Activated CD8-positive, alpha-beta T cell treated with anti-CD3 and anti-CD28 coated beads for 36 hours (primary cell): Measurements from ENCODE around the gene HTR2C. TPM values are rescaled to one million over a fixed set of nuclear protein-coding genes. Genes with fewer than 3 reads are reported as not detected.

Experiments
- ATAC-seq: fragments of 200-7000 bp; cut with Tn5 transposase; one replicate; pipeline ENCODE4 v1.10.0; 2021; ENCODE audit warnings: mild to moderate bottlenecking, moderate library complexity
- CTCF ChIA-PET: fragments of 350-600 bp; sonication (Branson Sonifier 250); formaldehyde crosslinking; loops from one replicate; lab custom pipeline; 2021; ENCODE audit warnings: antibody characterized with exemption; lab: Charles Lee
- POLR2A ChIA-PET: fragments of 350-600 bp; sonication (Branson Sonifier 250); formaldehyde crosslinking; loops from one replicate; lab custom pipeline; 2021; ENCODE audit warnings: antibody characterized with exemption; lab: Charles Lee
- DNase-seq: peaks from one replicate; pipeline ENCODE4 v3.0.0-alpha.2; 2020
- H3K27ac Mint-ChIP-seq: one replicate; pipeline ENCODE4 v1.8.0; 2021; ENCODE audit warnings: mild to moderate bottlenecking, mixed read lengths
- H3K27me3 Mint-ChIP-seq: one replicate; pipeline ENCODE4 v1.8.0; 2021; ENCODE audit warnings: mixed read lengths
- H3K36me3 Mint-ChIP-seq: one replicate; pipeline ENCODE4 v1.8.0; 2021; ENCODE audit warnings: low read depth, mixed read lengths
- H3K4me1 Mint-ChIP-seq: one replicate; pipeline ENCODE4 v1.8.0; 2021; ENCODE audit warnings: low read depth, mixed read lengths
- H3K4me3 Mint-ChIP-seq: one replicate; pipeline ENCODE4 v1.8.0; 2021; ENCODE audit warnings: mild to moderate bottlenecking, moderate library complexity, mixed read lengths
- H3K9me3 Mint-ChIP-seq: one replicate; pipeline ENCODE4 v1.8.0; 2021; ENCODE audit warnings: mixed read lengths
- CTCF ChIP-seq: fragments of 200-600 bp; IDR thresholded peaks from one replicate; pipeline ENCODE4 v1.8.0; 2022; ENCODE audit warnings: antibody characterized with exemption, mild to moderate bottlenecking
- intact Hi-C: fragments of 100-400 bp; cut with micrococcal nuclease; formaldehyde crosslinking; loops from one replicate; pipeline ENCODE4 v1.10.0; 2022
- total RNA-seq, 2 experiments: library from RNA; stranded (reverse); gene quantifications; one replicate each; pipeline ENCODE4 v1.2.3, GENCODE V29; 2021

Gene HTR2C
- total RNA-seq, 2 experiments from 2014 or later: not detected

DNA sequence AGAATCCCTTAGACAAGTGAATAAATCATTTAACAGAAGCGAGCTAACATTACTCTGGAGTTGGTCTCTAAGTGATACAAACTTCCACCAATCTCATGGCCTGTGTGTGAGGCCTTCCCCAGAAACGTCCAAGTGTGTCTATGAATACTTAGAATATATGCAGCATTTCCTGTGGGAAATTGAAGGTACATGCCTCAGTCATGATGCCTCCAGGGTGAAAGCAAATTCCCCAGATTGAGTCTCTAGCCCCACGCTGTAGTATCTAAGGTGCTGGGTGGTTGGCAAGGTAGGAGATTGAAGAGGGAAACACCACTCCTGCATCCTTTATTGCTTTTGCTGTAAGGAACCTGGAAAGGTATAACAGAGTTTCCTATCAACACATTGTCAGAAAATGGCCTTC, 319.7 kb downstream of the HTR2C start:
- H3K4me3 Mint-ChIP-seq: no peak overlapping the region
- H3K9me3 Mint-ChIP-seq: peaks cover 2% of the 10 kb centered on the region
- intact Hi-C loops: no loop called here
- H3K27ac Mint-ChIP-seq: no peak overlapping the region
- H3K27me3 Mint-ChIP-seq: no peaks in the 10 kb centered on the region
- H3K36me3 Mint-ChIP-seq: no peaks in the 10 kb centered on the region
- ChIA-PET CTCF (no interaction called here), POLR2A (no interaction called here)
- DNase-seq (no peak), ATAC-seq (no peak)
- H3K4me1 Mint-ChIP-seq: no peaks in the 10 kb centered on the region
- TF ChIP-seq CTCF: no peak

- H3K27me3 Mint-ChIP-seq: no peaks in the 10 kb centered on the region
- H3K36me3 Mint-ChIP-seq: no peaks in the 10 kb centered on the region
- peaks cover 2% of the 10 kb centered on the region for H3K9me3 Mint-ChIP-seq
- ChIA-PET POLR2A (no interaction called here), CTCF (no interaction called here)
- H3K27ac Mint-ChIP-seq: no peak overlapping the region
- DNase-seq (no peak), ATAC-seq (no peak)
- intact Hi-C loops: no loop called here
- no peak for TF ChIP-seq CTCF
- no peak overlapping the region for H3K4me3 Mint-ChIP-seq
- no peaks in the 10 kb centered on the region for H3K4me1 Mint-ChIP-seq
Observed at GRCh38 chrX:114905251-114905650, 321.4 kb downstream of the HTR2C start.

- Mint-ChIP-seq H3K27ac (no peak overlapping the region), H3K4me3 (no peak overlapping the region), H3K4me1 (no peaks in the 10 kb centered on the region), H3K9me3 (peaks cover 2% of the 10 kb centered on the region), H3K36me3 (no peaks in the 10 kb centered on the region), H3K27me3 (no peaks in the 10 kb centered on the region)
- intact Hi-C loops: no loop called here
- CTCF ChIA-PET: no interaction called here
- ATAC-seq (no peak), DNase-seq (no peak)
- TF ChIP-seq CTCF: no peak
- POLR2A ChIA-PET: no interaction called here
Observed at GRCh38 chrX:114906984-114907510, 323.2 kb downstream of the HTR2C start.

- peaks cover 5% of the 10 kb centered on the region for H3K9me3 Mint-ChIP-seq
- H3K4me1 Mint-ChIP-seq: no peaks in the 10 kb centered on the region
- ChIA-PET POLR2A (no interaction called here), CTCF (no interaction called here)
- H3K36me3 Mint-ChIP-seq: no peaks in the 10 kb centered on the region
- no peak overlapping the region for H3K4me3 Mint-ChIP-seq
- DNase-seq: no peak
- no peaks in the 10 kb centered on the region for H3K27me3 Mint-ChIP-seq
- no peak for TF ChIP-seq CTCF
- no peak for ATAC-seq
- intact Hi-C loops: no loop called here
- H3K27ac Mint-ChIP-seq: no peak overlapping the region
Observed at GRCh38 chrX:114924423-114924822, 340.5 kb downstream of the HTR2C start.

- no peak for TF ChIP-seq CTCF
- no peaks in the 10 kb centered on the region for H3K27me3 Mint-ChIP-seq
- ChIA-PET POLR2A (no interaction called here), CTCF (no interaction called here)
- intact Hi-C loops: no loop called here
- DNase-seq (no peak), ATAC-seq (no peak)
- H3K4me1 Mint-ChIP-seq: no peaks in the 10 kb centered on the region
- no peak overlapping the region for H3K27ac Mint-ChIP-seq
- no peak overlapping the region for H3K4me3 Mint-ChIP-seq
- H3K36me3 Mint-ChIP-seq: no peaks in the 10 kb centered on the region
- H3K9me3 Mint-ChIP-seq: peaks cover 5% of the 10 kb centered on the region
Observed at GRCh38 chrX:114924856-114925255, 341.0 kb downstream of the HTR2C start.
